ENCODE measurements around the gene LPO.

- no peak for TF ChIP-seq POLR2A (IDR thresholded peaks at IDR 0.05)
- TF ChIP-seq, protein P1, sequence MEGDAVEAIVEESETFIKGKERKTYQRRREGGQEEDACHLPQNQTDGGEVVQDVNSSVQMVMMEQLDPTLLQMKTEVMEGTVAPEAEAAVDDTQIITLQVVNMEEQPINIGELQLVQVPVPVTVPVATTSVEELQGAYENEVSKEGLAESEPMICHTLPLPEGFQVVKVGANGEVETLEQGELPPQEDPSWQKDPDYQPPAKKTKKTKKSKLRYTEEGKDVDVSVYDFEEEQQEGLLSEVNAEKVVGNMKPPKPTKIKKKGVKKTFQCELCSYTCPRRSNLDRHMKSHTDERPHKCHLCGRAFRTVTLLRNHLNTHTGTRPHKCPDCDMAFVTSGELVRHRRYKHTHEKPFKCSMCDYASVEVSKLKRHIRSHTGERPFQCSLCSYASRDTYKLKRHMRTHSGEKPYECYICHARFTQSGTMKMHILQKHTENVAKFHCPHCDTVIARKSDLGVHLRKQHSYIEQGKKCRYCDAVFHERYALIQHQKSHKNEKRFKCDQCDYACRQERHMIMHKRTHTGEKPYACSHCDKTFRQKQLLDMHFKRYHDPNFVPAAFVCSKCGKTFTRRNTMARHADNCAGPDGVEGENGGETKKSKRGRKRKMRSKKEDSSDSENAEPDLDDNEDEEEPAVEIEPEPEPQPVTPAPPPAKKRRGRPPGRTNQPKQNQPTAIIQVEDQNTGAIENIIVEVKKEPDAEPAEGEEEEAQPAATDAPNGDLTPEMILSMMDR (IDR thresholded peaks at IDR 0.05) = no peak
Observed at GRCh38 chr17:58224315-58224714, 14.1 kb upstream of the LPO start.
